ENCODE results near the gene TRIM8. TPM values are rescaled to one million over a fixed set of nuclear protein-coding genes. Genes with fewer than 3 reads are reported as not detected.
A peak's percentile ranks its signal among the peaks of the same experiment; 100 is the strongest.

The TRIM8 gene
- total RNA-seq, 1 experiment from 2014 or later: 37.0 TPM

- Histone ChIP-seq H4K8ac (replicated peaks; ENCODE audit: insufficient read length, low read depth, low read length) (no peak overlapping the region), H4K20me1 (ENCODE audit: control insufficient read depth, insufficient read depth, insufficient read length) (no peaks in the 10 kb centered on the region), H3K23me2 (ENCODE audit: insufficient read length, low read depth, low read length, poor library complexity, severe bottlenecking) (no peaks in the 10 kb centered on the region), H3K4me2 (ENCODE audit: insufficient read depth, insufficient read length, low read length) (no peak overlapping the region), H3K4ac (ENCODE audit: low read depth, low read length) (no peak overlapping the region), H3K23ac (ENCODE audit: insufficient read length, low read depth, low read length) (no peak overlapping the region), H3K9ac (ENCODE audit: extremely low read depth, insufficient read length, low read length) (no peak overlapping the region), H3K27ac (ENCODE audit: insufficient read length, low read depth, low read length) (no peak overlapping the region), H2BK5ac (ENCODE audit: insufficient read length, low read length) (no peak overlapping the region), H3T11ph (ENCODE audit: low read length) (no peak overlapping the region), H2BK120ac (ENCODE audit: low read depth, low read length, poor library complexity, severe bottlenecking) (no peak overlapping the region), H2BK12ac (ENCODE audit: insufficient read length, low read depth, low read length) (no peak overlapping the region), H2AK5ac (ENCODE audit: insufficient read length, low read length) (no peak overlapping the region), H3K79me1 (ENCODE audit: insufficient read depth, low read depth, low read length, poor library complexity, severe bottlenecking) (no peaks in the 10 kb centered on the region), H3K79me2 (ENCODE audit: insufficient read depth, low read length) (no peaks in the 10 kb centered on the region), H3K9me3 (ENCODE audit: control insufficient read depth, low read depth, low read length) (no peaks in the 10 kb centered on the region), H3K18ac (ENCODE audit: insufficient read length, low read depth, low read length) (no peak overlapping the region), H3K4me1 (ENCODE audit: insufficient read depth, low read length) (no peaks in the 10 kb centered on the region; the same call in 1 of the 2 replicates), H3K14ac (ENCODE audit: insufficient read depth, low read length) (no peak overlapping the region), H2BK15ac (ENCODE audit: low read depth, low read length) (no peak overlapping the region), H4K91ac (ENCODE audit: insufficient read length, low read depth, low read length) (peak overlapping the region; percentile 25), H3K27me3 (ENCODE audit: insufficient read depth, low read length) (no peaks in the 10 kb centered on the region), H2BK20ac (ENCODE audit: low read depth, low read length, poor library complexity, severe bottlenecking) (no peak overlapping the region), H4K5ac (ENCODE audit: insufficient read length, low read depth, low read length) (no peak overlapping the region), H2AFZ (ENCODE audit: low read length) (no peak overlapping the region), H3K56ac (ENCODE audit: insufficient read length, low read depth, low read length) (no peak overlapping the region)
- Mint-ChIP-seq H3K9me3 (no peaks in the 10 kb centered on the region), H3K4me3 (no peak overlapping the region), H3K4me1 (peaks cover 10 to 13% of the 10 kb centered on the region in 2 experiments), H3K36me3 (ENCODE audit: insufficient read depth in 1 of 3, low read depth in 3 of 3) (peaks cover 0 to 18% (median 13%) of the 10 kb centered on the region in 3 experiments; a peak in 3 of 7 replicates), H3K27me3 (ENCODE audit: low read depth) (no peaks in the 10 kb centered on the region), H3K27ac (no peak overlapping the region)
- DNase-seq: no peak
- whole genome bisulfite sequencing (ENCODE audit: extremely low coverage, insufficient read length, low lambda C conversion rate): no CpG with 5 or more reads among the region's 6 CpGs
- no peak for TF ChIP-seq CTCF (conservative IDR thresholded peaks at IDR 0.05)
Measured at GRCh38 chr10:102600816-102601215, 43.5 kb upstream of the TRIM8 start.

Measured in H9 (cell line).